Measurements from ENCODE around the gene KIRREL3.

KIRREL3 gene

DNA sequence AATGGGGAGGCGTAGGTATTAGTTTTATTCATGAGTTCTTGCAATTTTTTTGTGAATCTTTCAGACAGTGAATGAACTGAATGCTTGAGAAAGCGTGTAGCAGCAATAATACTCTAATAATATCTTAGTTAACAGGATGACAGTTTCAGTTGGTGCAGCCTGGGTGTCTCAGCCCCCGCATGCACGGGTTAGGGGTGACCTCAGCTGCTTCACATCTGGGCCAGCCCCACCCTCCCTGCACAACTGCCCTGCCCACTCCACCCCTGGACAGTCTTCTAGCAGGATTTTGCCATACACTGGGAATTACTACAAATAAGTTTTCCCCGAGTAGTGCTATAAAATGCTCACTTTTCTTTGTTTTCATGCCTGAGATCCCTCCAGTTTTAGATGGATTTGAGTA lies 561.9 kb downstream of the KIRREL3 start:
- no peak overlapping the region for H3K4me3 Mint-ChIP-seq
- DNase-seq (ENCODE audit: low spot score in 2 of 2) (no peak), ATAC-seq (no peak)
- no peaks in the 10 kb centered on the region for H3K36me3 Mint-ChIP-seq
- no peak overlapping the region for H3K27ac Mint-ChIP-seq
- H3K9me3 Mint-ChIP-seq = no peaks in the 10 kb centered on the region
- peaks cover 12% of the 10 kb centered on the region for H3K4me1 Mint-ChIP-seq

DNA sequence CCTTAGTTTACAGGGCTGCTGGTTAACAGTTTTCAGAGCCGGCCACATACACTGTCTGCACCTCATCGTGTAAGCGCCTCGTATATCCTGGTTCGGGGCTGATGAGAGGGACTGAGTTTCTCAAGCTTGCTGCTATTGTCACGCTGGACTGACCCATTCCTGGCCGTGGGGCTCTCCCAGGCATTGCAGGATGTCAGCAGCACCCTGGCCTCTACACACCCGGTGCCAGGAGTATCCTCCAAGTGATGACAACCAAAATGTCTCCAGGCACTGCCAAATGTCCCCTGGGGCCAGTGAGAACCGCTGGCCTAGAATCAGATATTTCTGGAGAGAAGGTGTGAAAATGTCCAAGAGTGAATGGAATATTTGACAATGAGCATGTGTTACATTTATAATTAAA lies 562.3 kb downstream of the KIRREL3 start:
- no peaks in the 10 kb centered on the region for H3K9me3 Mint-ChIP-seq
- no peak overlapping the region for H3K4me3 Mint-ChIP-seq
- no peak overlapping the region for H3K27ac Mint-ChIP-seq

DNA sequence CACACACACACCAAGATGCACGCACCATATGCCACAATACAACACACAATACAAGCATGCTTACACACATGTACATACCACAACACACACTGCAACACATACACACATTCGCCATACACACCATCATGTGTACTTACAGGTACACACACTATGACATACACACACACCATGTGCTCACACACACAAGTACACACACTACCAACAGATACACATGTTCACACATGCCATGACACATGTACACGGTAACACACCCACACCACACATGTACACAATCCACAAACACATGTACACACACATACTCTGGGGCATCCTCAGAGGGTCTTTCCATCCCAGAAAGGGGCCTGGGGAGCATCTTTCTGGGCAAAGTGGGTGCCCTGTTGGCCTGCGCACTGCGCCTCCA lies 562.8 kb downstream of the KIRREL3 start:
- ATAC-seq = no peak

More for the DNA sequence above, 562.3 kb downstream of the KIRREL3 start:
- ATAC-seq (no peak), DNase-seq (ENCODE audit: low spot score in 2 of 2) (no peak)
- H3K36me3 Mint-ChIP-seq = no peaks in the 10 kb centered on the region
- peaks cover 8% of the 10 kb centered on the region for H3K4me1 Mint-ChIP-seq

DNA sequence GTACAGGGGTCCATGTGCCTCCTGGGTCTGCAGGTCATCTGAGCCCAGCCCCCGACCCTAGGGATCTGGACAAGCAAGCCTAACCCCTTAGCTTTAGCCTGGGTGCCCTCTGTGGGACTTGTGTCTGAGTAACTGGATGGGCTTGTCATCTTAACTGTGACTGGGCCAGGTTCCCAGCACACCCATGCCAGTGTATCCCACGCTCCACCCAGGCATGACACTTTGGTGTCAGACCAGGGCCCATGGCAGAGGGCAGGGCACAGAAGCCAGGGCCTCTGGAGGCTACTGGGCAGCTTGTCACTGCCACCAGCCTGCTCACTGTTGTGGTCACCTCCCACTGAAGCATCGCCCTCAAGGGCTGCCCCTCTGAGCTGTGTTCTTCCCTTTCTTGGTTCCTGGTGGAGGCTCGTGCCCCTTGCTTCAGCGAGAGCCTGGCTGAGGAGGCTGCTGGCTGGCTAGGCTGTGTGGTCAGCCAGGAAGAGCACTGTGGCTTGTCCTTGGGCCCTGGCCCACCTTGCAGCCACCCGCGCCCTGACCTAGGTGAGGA lies 564.3 kb downstream of the KIRREL3 start:
- ATAC-seq (no peak), DNase-seq (ENCODE audit: low spot score in 2 of 2) (no peak)
- no peaks in the 10 kb centered on the region for H3K36me3 Mint-ChIP-seq

More for the DNA sequence above, 562.8 kb downstream of the KIRREL3 start:
- Mint-ChIP-seq H3K4me3 (no peak overlapping the region), H3K27ac (no peak overlapping the region), H3K36me3 (no peaks in the 10 kb centered on the region), H3K4me1 (peaks cover 6% of the 10 kb centered on the region), H3K9me3 (no peaks in the 10 kb centered on the region)
- DNase-seq (ENCODE audit: low spot score in 2 of 2) = no peak

DNA sequence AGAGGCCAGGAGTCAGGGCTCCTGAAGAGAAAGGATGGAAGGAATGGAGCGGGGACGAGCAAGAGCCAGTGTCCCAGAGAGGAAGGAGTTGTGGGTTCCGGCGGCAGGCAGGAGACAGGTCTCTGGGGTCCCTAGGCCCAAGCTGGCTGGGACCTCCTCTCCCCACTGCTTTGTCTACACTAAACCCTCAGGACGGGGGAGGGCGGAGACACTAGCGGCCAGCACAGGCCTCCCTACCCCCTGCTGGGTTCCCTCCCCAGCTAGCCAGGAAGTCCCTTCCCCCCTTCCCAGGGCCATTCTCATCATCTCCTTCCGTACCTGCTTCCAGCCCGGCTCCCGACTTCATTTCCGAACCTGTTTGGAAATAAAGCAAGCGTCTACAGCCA lies 565.6 kb downstream of the KIRREL3 start:
- no peak for DNase-seq (ENCODE audit: low spot score in 2 of 2)

More for the DNA sequence above, 564.3 kb downstream of the KIRREL3 start:
- Mint-ChIP-seq H3K27ac (no peak overlapping the region), H3K9me3 (no peaks in the 10 kb centered on the region), H3K4me3 (no peak overlapping the region), H3K4me1 (peaks cover 6% of the 10 kb centered on the region)

DNA sequence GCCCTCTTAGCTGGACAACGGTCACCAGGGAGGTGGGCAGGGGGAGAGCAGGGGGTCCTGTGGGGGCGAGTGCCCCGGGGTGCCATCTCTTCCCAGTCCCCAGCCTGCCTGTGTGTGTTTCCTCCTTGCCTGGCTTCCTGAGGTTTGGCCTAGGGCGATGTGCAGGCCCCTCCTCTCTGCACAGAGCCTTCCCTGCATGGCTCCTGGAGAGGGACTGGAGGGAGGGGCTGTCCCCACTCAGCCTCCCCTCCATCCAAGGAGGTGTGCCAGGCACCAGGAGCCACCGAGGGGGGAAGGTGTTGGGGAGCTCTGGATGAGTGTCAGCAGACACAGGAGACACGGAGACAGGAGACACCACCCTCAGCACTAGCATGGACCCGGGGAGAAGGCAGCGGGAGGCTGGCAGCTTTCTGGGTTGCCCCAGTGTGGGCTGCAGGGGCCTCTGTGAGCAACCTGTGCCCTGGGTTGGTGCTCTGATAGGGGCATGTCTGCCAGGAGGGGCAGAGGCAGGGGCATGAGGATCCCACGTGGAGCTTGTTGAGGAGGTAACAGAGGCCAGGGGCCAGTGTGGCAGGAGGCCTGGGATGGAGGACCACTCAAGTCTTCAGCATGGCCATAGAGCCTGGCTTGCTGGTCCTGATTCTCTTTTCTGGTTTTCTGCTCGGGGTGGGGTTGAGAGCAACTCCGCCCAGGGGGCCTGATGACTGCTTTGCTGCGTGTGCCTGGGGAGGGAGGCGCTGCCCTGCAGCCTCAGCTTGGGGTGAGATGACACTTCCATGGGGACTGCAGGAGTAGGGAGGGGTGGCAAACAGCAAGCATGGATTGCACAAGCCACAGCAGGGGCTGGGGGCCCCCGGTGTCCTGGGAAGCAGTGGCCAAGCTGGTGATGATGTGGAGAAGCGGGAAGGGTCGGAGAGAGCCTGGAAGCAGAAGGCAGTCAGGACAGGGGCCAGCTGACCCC lies 566.3 kb downstream of the KIRREL3 start:
- Mint-ChIP-seq H3K4me3 (no peak overlapping the region), H3K36me3 (no peaks in the 10 kb centered on the region), H3K4me1 (no peaks in the 10 kb centered on the region), H3K27ac (no peak overlapping the region), H3K9me3 (no peaks in the 10 kb centered on the region)
- DNase-seq (ENCODE audit: low spot score in 2 of 2) (no peak), ATAC-seq (no peak)

More for the DNA sequence above, 565.6 kb downstream of the KIRREL3 start:
- H3K4me1 Mint-ChIP-seq = no peaks in the 10 kb centered on the region
- H3K27ac Mint-ChIP-seq = no peak overlapping the region
- ATAC-seq = no peak
- H3K36me3 Mint-ChIP-seq = no peaks in the 10 kb centered on the region
- no peak overlapping the region for H3K4me3 Mint-ChIP-seq
- H3K9me3 Mint-ChIP-seq = no peaks in the 10 kb centered on the region

DNA sequence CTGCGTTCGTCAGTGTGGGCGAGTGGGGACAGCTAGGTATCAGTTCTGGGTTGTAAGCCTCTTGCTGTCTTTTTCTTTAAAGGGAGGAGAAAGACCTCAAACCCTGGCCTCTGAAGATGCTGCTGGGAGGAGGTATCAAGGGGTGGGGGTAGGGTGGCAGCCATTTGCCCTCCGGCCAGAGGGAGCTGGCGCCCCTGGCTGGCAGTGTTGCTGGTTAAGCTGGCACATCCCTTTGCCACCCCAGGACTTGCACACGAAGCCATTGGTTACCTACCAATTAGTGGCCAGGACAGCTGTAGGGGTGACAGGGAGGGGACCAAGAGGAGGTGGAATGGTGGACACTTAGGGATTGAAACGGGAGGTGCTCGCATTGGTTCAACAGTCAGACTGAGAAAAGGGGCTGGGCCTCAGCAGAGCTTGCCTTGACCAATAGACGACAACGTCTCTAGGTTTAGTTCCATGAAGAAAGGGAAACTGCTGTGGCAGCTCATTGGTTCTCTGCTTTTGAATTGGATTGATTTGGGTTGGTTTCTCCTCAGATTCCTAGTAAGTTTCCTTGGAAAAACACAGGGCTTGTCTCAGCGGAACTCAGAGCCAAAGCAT lies 567.2 kb downstream of the KIRREL3 start:
- DNase-seq (ENCODE audit: low spot score in 2 of 2) (no peak), ATAC-seq (no peak)
- Mint-ChIP-seq H3K36me3 (no peaks in the 10 kb centered on the region), H3K27ac (no peak overlapping the region), H3K9me3 (no peaks in the 10 kb centered on the region), H3K4me3 (no peak overlapping the region), H3K4me1 (no peaks in the 10 kb centered on the region)

DNA sequence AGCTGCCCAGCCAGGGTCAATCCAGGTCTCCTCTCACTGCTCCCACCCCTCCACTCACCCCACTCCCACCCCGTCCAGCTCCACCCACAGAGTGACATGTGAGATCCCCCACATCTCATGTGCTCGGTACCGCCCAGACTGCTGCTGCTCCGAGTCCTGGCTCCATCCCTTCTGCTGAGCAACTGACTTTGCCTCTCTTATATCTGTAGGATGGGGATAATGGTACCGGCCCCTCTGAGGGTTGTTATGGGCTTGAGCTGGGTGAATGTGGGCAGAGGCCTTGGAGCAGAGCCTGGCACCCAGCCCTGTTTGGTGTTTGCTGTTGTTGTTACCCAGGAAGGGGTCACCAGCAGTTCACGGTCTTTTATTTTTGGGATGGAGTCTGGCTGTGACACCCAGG lies 568.0 kb downstream of the KIRREL3 start:
- DNase-seq (ENCODE audit: low spot score in 2 of 2) (no peak), ATAC-seq (no peak)
- no peaks in the 10 kb centered on the region for H3K4me1 Mint-ChIP-seq
- H3K27ac Mint-ChIP-seq = no peak overlapping the region
- no peaks in the 10 kb centered on the region for H3K9me3 Mint-ChIP-seq
- H3K4me3 Mint-ChIP-seq = no peak overlapping the region
- no peaks in the 10 kb centered on the region for H3K36me3 Mint-ChIP-seq

DNA sequence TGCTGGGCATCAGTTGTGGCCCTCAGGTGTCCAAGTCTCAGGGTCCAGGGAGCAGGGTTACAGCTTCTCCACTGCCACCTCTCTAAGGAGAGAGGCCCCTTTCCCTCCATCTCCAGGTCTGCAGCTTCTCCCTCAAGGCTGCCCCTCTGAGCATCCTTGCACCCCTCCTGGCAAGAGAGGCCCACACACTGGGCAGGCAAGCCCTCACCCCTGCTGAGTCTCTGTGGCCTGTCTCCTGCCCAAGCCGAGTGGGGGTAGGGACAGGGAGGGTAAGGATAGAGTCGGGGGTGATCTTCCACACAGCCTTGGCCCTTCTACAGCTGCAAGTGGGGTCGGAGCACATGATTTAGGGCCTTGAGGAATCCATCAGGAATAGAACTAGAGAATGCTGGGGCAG lies 568.5 kb downstream of the KIRREL3 start:
- no peak overlapping the region for H3K4me3 Mint-ChIP-seq
- no peak overlapping the region for H3K27ac Mint-ChIP-seq

DNA sequence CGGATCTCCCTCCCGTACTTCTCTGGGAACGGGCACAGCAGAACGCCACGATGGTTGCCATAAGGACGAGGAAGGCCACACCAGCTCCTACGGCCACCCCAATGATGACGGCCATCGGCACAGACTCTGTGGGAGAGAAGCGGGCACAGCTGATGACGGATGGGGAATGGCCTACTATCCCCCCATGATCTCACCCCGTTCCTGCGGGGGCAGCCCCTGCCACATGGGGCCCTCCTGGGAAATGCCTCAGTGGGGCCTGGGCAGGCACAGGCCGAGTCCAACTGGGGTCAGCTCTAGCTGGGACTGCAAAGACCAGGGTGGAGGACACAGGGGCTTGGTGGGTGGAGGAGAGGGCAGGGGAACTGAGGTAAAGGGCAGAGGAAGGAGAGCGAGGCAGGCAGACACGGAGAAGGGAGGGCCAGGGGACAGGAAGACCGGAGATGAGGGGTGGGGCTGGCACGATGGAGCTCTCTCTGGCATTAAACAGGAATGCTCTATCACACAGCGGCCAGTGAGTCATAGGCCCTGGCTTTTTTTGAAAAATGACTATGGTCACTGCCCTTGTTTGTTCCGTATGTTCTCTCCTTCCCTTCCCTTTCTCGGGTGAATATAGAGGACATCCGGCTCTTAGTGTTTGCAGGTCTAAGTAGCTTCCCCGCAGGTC lies 569.0 kb downstream of the KIRREL3 start:
- no peak overlapping the region for H3K4me3 Mint-ChIP-seq
- ATAC-seq (no peak), DNase-seq (ENCODE audit: low spot score in 2 of 2) (no peak)
- H3K9me3 Mint-ChIP-seq = no peaks in the 10 kb centered on the region
- no peaks in the 10 kb centered on the region for H3K36me3 Mint-ChIP-seq
- H3K4me1 Mint-ChIP-seq = peaks cover 7% of the 10 kb centered on the region
- H3K27ac Mint-ChIP-seq = no peak overlapping the region

More for the DNA sequence above, 568.5 kb downstream of the KIRREL3 start:
- Mint-ChIP-seq H3K36me3 (no peaks in the 10 kb centered on the region), H3K9me3 (no peaks in the 10 kb centered on the region), H3K4me1 (peaks cover 3% of the 10 kb centered on the region)
- DNase-seq (ENCODE audit: low spot score in 2 of 2) (no peak), ATAC-seq (no peak)

DNA sequence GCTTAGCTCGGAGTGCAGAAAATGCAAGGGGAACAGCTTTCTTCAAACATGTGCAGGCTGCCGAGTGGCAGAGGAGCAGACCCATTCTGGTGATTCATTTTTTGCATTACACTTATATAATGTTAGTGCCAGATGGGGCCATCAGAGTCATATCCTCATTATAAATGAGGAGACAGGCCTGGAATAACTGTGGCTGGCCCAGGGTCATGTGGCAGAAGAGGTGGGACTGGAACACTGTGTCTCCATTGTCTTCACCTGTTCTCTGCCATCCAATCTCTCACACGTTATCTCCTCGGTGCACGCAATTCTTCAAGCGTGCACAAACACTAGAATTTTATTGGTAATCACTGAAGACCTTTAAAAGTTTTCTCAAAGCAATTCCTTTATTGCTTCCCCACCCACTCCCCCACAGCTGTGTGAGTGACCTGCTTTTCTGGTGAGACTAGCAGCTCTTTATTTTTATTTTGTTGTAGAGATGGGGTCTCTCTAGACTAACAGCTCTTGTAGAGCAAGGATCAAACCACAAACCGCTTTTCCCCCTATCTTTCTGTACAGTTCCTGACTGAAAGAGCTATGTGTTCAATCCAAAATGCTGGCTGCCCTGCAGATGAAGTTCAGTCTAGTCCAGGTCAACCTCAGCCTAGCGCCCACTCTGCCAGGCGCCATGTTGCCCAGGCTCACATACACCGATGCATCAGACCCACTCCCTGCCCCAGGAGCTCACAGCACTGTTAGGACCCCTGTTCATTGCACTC lies 569.8 kb downstream of the KIRREL3 start:
- H3K9me3 Mint-ChIP-seq = no peaks in the 10 kb centered on the region
- no peak for DNase-seq (ENCODE audit: low spot score in 2 of 2)

DNA sequence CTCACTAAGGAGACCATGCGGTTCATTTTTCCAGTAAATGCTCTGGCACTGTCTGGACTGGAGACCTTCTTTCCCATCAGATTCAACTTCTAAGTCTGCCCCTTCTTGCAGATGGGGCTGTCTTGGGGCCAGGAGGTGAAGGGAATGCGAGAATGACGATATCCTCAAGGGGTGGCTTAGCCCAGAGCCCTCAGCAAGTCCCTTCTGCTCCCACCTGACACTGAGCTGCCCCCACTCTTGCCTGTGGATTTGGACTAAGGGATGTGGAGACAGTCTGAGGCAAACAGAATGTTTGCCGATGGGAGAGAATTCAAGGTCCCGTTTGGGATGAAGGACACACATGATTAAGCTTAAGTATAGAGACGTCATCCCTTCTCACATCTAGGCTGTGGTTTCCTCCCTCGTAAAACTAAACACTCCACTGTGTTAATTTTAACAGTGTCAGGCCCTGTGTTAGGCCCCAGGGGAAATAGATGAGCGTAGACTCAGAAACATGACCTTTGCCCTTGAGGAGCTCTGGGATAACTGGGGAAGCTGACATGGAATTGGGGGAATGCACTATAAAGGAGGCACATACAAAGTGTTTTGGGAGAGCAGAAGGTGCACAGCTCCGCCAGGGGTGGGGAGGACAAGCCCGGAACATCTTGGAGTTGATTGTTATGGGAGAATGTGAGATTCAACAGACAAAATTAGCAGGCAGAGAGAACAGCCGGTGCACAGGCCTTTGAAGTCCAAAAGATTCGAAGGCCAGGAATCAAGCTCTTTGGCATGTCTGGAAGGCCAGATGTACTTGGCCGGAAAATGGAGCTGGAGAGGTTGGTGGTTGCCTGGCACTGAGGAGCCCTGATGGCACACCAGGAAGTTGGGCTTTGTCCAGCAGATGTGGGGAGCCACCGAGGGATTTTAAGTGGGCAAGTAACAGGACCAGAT lies 573.5 kb downstream of the KIRREL3 start:
- Mint-ChIP-seq H3K4me3 (no peak overlapping the region), H3K4me1 (peaks cover 7% of the 10 kb centered on the region)
- ATAC-seq = no peak

More for the DNA sequence above, 569.8 kb downstream of the KIRREL3 start:
- Mint-ChIP-seq H3K27ac (no peak overlapping the region), H3K4me1 (peaks cover 7% of the 10 kb centered on the region), H3K4me3 (no peak overlapping the region), H3K36me3 (no peaks in the 10 kb centered on the region)
- no peak for ATAC-seq

DNA sequence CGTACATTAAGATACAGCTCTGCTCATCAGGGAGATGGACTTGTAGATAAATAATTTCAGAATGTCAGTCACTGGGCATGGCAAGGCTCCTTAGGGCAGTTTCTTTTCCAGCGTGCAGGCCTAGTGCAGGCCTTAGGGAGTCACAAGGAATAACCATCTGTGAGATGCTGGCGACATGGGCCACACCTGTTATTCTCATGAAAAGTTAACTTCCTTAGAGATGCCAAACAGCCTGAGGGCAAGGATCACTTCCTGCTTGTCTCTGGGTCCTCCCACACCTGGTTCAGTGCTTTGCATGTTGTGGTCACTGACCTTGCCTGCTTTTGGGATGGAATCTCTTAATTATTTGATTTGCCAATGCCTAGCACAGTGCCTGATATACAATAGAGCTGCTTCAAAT lies 574.5 kb downstream of the KIRREL3 start:
- Mint-ChIP-seq H3K4me1 (peaks cover 7% of the 10 kb centered on the region), H3K4me3 (no peak overlapping the region), H3K27ac (no peak overlapping the region), H3K36me3 (no peaks in the 10 kb centered on the region), H3K9me3 (no peaks in the 10 kb centered on the region)
- DNase-seq (ENCODE audit: low spot score in 2 of 2) (no peak), ATAC-seq (no peak)

More for the DNA sequence above, 573.5 kb downstream of the KIRREL3 start:
- H3K36me3 Mint-ChIP-seq = no peaks in the 10 kb centered on the region
- H3K27ac Mint-ChIP-seq = no peak overlapping the region
- no peak for DNase-seq (ENCODE audit: low spot score in 2 of 2)
- no peaks in the 10 kb centered on the region for H3K9me3 Mint-ChIP-seq

DNA sequence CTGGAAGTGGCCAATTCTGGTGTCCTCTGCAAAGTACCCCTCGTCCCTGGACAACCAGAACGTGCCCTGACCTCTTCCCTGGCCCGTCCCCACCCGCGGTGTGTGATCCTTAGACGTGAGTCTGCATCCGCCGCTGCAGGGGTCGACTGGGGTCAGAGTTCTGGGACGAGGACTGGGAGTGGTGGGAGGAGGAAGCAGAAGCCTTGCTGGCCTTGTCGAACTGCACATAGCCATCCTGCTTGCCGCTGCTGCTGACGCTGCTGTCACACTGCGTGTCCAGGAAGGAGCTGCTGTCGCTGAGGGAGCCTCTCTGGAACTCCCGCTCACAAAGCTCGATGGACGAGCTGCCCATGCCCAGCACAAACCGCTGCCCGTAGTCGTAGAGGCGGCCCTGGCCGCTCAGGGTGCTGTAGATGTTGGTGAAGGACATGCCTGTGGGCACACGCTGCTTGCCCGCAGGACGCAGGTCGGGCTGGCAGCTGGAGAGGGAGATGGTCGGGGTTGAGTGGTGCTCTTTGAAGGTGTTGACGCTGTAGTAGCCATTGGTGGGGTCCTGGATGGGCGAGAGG lies 576.0 kb downstream of the KIRREL3 start:
- no peak for DNase-seq (ENCODE audit: low spot score in 2 of 2)
- H3K27ac Mint-ChIP-seq = no peak overlapping the region
- H3K4me3 Mint-ChIP-seq = no peak overlapping the region
- H3K9me3 Mint-ChIP-seq = no peaks in the 10 kb centered on the region
- no peak for ATAC-seq
- H3K4me1 Mint-ChIP-seq = peaks cover 7% of the 10 kb centered on the region
- no peaks in the 10 kb centered on the region for H3K36me3 Mint-ChIP-seq

Data from stimulated activated effector memory CD8-positive, alpha-beta T cell treated with anti-CD3 and anti-CD28 coated beads, Interleukin-12 subunit alpha, Interleukin-12 subunit beta, amount 100 ng/mL, for 72 hours (primary cell).